ENCODE measurements around the gene ZNF574.

DNA sequence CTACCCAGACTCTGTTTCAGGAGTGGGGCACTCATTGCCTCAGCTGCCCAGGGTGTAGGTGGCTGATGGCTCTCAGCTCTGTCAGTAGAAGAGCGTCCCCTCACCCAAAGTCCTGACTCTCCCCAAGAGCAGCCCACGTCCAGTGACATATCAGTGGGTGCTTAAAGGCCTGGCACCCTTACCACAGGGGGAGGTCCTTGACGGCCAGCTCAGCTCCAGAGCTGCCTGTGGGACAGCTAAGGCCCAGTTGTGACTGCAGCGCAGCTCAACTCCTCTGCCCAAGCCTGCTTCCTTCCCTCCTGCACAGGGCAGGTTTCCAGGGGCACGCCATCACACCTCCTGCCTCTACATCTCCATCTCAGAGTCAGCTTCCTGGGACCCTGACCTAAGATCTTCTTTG, 38.3 kb upstream of the ZNF574 start:
- TF ChIP-seq, protein P1, sequence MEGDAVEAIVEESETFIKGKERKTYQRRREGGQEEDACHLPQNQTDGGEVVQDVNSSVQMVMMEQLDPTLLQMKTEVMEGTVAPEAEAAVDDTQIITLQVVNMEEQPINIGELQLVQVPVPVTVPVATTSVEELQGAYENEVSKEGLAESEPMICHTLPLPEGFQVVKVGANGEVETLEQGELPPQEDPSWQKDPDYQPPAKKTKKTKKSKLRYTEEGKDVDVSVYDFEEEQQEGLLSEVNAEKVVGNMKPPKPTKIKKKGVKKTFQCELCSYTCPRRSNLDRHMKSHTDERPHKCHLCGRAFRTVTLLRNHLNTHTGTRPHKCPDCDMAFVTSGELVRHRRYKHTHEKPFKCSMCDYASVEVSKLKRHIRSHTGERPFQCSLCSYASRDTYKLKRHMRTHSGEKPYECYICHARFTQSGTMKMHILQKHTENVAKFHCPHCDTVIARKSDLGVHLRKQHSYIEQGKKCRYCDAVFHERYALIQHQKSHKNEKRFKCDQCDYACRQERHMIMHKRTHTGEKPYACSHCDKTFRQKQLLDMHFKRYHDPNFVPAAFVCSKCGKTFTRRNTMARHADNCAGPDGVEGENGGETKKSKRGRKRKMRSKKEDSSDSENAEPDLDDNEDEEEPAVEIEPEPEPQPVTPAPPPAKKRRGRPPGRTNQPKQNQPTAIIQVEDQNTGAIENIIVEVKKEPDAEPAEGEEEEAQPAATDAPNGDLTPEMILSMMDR (IDR thresholded peaks at IDR 0.05; ENCODE audit: insufficient read depth, low read depth, low read length) = no peak
- no peak for TF ChIP-seq EZH2 (IDR thresholded peaks at IDR 0.05; ENCODE audit: insufficient read depth, low read length)

Measured in astrocyte (in vitro differentiated cells and primary cell).